ENCODE measurements around the gene KIAA0753.
"Not testable (repeated sequence)": the region's sequence is repeated elsewhere in the genome, so short reads cannot be mapped to it uniquely, and the experiment has no call there.

Gene KIAA0753

GRCh38 chr17:6660101-6660500, 19.6 kb upstream of the KIAA0753 start:
- Histone ChIP-seq H4K12ac (ENCODE audit: low read depth, low read length) (no peak overlapping the region), H3K9me3 (ENCODE audit: insufficient read depth, low read depth, low read length) (no peaks in the 10 kb centered on the region), H3K27ac (ENCODE audit: low read depth, low read length) (no peak overlapping the region), H2BK120ac (ENCODE audit: insufficient read depth, low read length, poor library complexity) (no peak overlapping the region), H3K4ac (ENCODE audit: low read depth, low read length) (no peak overlapping the region), H4K91ac (ENCODE audit: low read depth, low read length) (no peak overlapping the region), H4K8ac (ENCODE audit: low read depth, low read length) (no peak overlapping the region), H3K4me3 (ENCODE audit: low read depth, low read length) (no peak overlapping the region), H3K79me2 (ENCODE audit: control insufficient read depth, insufficient read depth, low read length, poor library complexity) (no peaks in the 10 kb centered on the region), H3K9ac (ENCODE audit: low read length) (no peak overlapping the region), H2AFZ (ENCODE audit: insufficient read depth, low read length, poor library complexity) (no peak overlapping the region), H3K4me2 (ENCODE audit: low read length) (no peak overlapping the region), H3K27me3 (ENCODE audit: insufficient read depth, low read length) (peaks cover 9% of the 10 kb centered on the region), H3K14ac (ENCODE audit: low read length) (no peak overlapping the region), H2AK5ac (ENCODE audit: low read length) (no peak overlapping the region), H3K23ac (ENCODE audit: low read length) (no peak overlapping the region), H3K18ac (ENCODE audit: low read length) (no peak overlapping the region), H2BK12ac (ENCODE audit: low read length) (no peak overlapping the region), H3K79me1 (ENCODE audit: low read length) (no peaks in the 10 kb centered on the region), H3K4me1 (ENCODE audit: control insufficient read depth in 1 of 2, insufficient read depth in 2 of 2, low read length in 2 of 2) (peaks cover 4% of the 10 kb centered on the region in 2 experiments), H2BK5ac (ENCODE audit: low read depth, low read length, poor library complexity) (no peak overlapping the region), H3K36me3 (ENCODE audit: control insufficient read depth in 1 of 2, insufficient read depth in 2 of 2, low read length in 2 of 2) (no peaks in the 10 kb centered on the region)
- DNase-seq, result no peak
- no CpG with 5 or more reads among the region's 9 CpGs for WGBS (ENCODE audit: extremely low coverage, insufficient coverage, insufficient read length)

- H3K9ac ChIP-seq (ENCODE audit: low read length); H3K79me2 ChIP-seq (ENCODE audit: control insufficient read depth, insufficient read depth, low read length, poor library complexity); H3K4me3 ChIP-seq (ENCODE audit: low read depth, low read length); H3K4me2 ChIP-seq (ENCODE audit: low read length); H3K14ac ChIP-seq (ENCODE audit: low read length); H2AK5ac ChIP-seq (ENCODE audit: low read length); H3K23ac ChIP-seq (ENCODE audit: low read length); H3K18ac ChIP-seq (ENCODE audit: low read length); H4K8ac ChIP-seq (ENCODE audit: low read depth, low read length); DNase-seq; H3K4ac ChIP-seq (ENCODE audit: low read depth, low read length); H2BK12ac ChIP-seq (ENCODE audit: low read length); H2BK120ac ChIP-seq (ENCODE audit: insufficient read depth, low read length, poor library complexity); H2AFZ ChIP-seq (ENCODE audit: insufficient read depth, low read length, poor library complexity); H3K79me1 ChIP-seq (ENCODE audit: low read length); H2BK5ac ChIP-seq (ENCODE audit: low read depth, low read length, poor library complexity); H3K36me3 ChIP-seq (ENCODE audit: control insufficient read depth in 1 of 2, insufficient read depth in 2 of 2, low read length in 2 of 2); H3K27ac ChIP-seq (ENCODE audit: low read depth, low read length); H4K91ac ChIP-seq (ENCODE audit: low read depth, low read length); H3K9me3 ChIP-seq (ENCODE audit: insufficient read depth, low read depth, low read length); H4K12ac ChIP-seq (ENCODE audit: low read depth, low read length): not testable (repeated sequence)
- peaks cover 17% of the 10 kb centered on the region for H3K27me3 ChIP-seq (ENCODE audit: insufficient read depth, low read length)
- H3K4me1 ChIP-seq (ENCODE audit: control insufficient read depth in 1 of 2, insufficient read depth in 2 of 2, low read length in 2 of 2), result peaks cover 6 to 11% of the 10 kb centered on the region in 2 experiments
- no CpG with 5 or more reads among the region's 5 CpGs for WGBS (ENCODE audit: extremely low coverage, insufficient coverage, insufficient read length)
These were observed 17.9 kb upstream of the KIAA0753 start for GRCh38 chr17:6658411-6658810.

- H2BK12ac ChIP-seq (ENCODE audit: low read length), result no peak overlapping the region
These were observed 17.2 kb upstream of the KIAA0753 start for GRCh38 chr17:6657633-6658287.

GRCh38 chr17:6656797-6657632, 16.5 kb upstream of the KIAA0753 start:
- not testable (repeated sequence) for H3K23ac ChIP-seq (ENCODE audit: low read length); H3K9ac ChIP-seq (ENCODE audit: low read length); H2AK5ac ChIP-seq (ENCODE audit: low read length); H3K27ac ChIP-seq (ENCODE audit: low read depth, low read length); H3K9me3 ChIP-seq (ENCODE audit: insufficient read depth, low read depth, low read length); H3K79me1 ChIP-seq (ENCODE audit: low read length); H3K79me2 ChIP-seq (ENCODE audit: control insufficient read depth, insufficient read depth, low read length, poor library complexity); H3K4ac ChIP-seq (ENCODE audit: low read depth, low read length); DNase-seq; H3K14ac ChIP-seq (ENCODE audit: low read length); H4K91ac ChIP-seq (ENCODE audit: low read depth, low read length); H2BK120ac ChIP-seq (ENCODE audit: insufficient read depth, low read length, poor library complexity); H2BK5ac ChIP-seq (ENCODE audit: low read depth, low read length, poor library complexity); H4K12ac ChIP-seq (ENCODE audit: low read depth, low read length); H3K18ac ChIP-seq (ENCODE audit: low read length); H2BK12ac ChIP-seq (ENCODE audit: low read length); H3K36me3 ChIP-seq (ENCODE audit: control insufficient read depth in 1 of 2, insufficient read depth in 2 of 2, low read length in 2 of 2)
- Histone ChIP-seq H3K4me2 (ENCODE audit: low read length) (peak overlapping the region; percentile 46), H3K4me3 (ENCODE audit: low read depth, low read length) (peak overlapping the region; percentile 60), H3K4me1 (ENCODE audit: control insufficient read depth in 1 of 2, insufficient read depth in 2 of 2, low read length in 2 of 2) (peaks cover 8 to 15% of the 10 kb centered on the region in 2 experiments), H3K27me3 (ENCODE audit: insufficient read depth, low read length) (peaks cover 17% of the 10 kb centered on the region), H2AFZ (ENCODE audit: insufficient read depth, low read length, poor library complexity) (peak overlapping the region; percentile 50), H4K8ac (ENCODE audit: low read depth, low read length) (peak overlapping the region; percentile 15)
- no CpG with 5 or more reads among the region's 55 CpGs for WGBS (ENCODE audit: extremely low coverage, insufficient coverage, insufficient read length)

More at GRCh38 chr17:6657633-6658287, 17.2 kb upstream of the KIAA0753 start:
- no peak overlapping the region for H4K91ac ChIP-seq (ENCODE audit: low read depth, low read length)
- peak overlapping the region; percentile 46 for H3K4me2 ChIP-seq (ENCODE audit: low read length)
- H3K79me2 ChIP-seq (ENCODE audit: control insufficient read depth, insufficient read depth, low read length, poor library complexity), result no peaks in the 10 kb centered on the region
- H3K14ac ChIP-seq (ENCODE audit: low read length), result no peak overlapping the region
- H2AFZ ChIP-seq (ENCODE audit: insufficient read depth, low read length, poor library complexity), result peak overlapping the region; percentile 50
- no CpG with 5 or more reads among the region's 18 CpGs for WGBS (ENCODE audit: extremely low coverage, insufficient coverage, insufficient read length)
- no peak overlapping the region for H2AK5ac ChIP-seq (ENCODE audit: low read length)
- no peak overlapping the region for H3K4ac ChIP-seq (ENCODE audit: low read depth, low read length)
- no peak overlapping the region for H3K27ac ChIP-seq (ENCODE audit: low read depth, low read length)
- no peaks in the 10 kb centered on the region for H3K79me1 ChIP-seq (ENCODE audit: low read length)
- H4K8ac ChIP-seq (ENCODE audit: low read depth, low read length), result peak overlapping the region; percentile 15
- H2BK120ac ChIP-seq (ENCODE audit: insufficient read depth, low read length, poor library complexity), result no peak overlapping the region
- no peak overlapping the region for H3K23ac ChIP-seq (ENCODE audit: low read length)
- peaks cover 2% of the 10 kb centered on the region for H3K9me3 ChIP-seq (ENCODE audit: insufficient read depth, low read depth, low read length)
- H3K9ac ChIP-seq (ENCODE audit: low read length), result no peak overlapping the region
- H4K12ac ChIP-seq (ENCODE audit: low read depth, low read length), result no peak overlapping the region
- no peak overlapping the region for H3K18ac ChIP-seq (ENCODE audit: low read length)
- peaks cover 17% of the 10 kb centered on the region for H3K27me3 ChIP-seq (ENCODE audit: insufficient read depth, low read length)
- DNase-seq, result no peak
- peaks cover 6 to 11% of the 10 kb centered on the region in 2 experiments for H3K4me1 ChIP-seq (ENCODE audit: control insufficient read depth in 1 of 2, insufficient read depth in 2 of 2, low read length in 2 of 2)
- no peak overlapping the region for H2BK5ac ChIP-seq (ENCODE audit: low read depth, low read length, poor library complexity)
- H3K36me3 ChIP-seq (ENCODE audit: control insufficient read depth in 1 of 2, insufficient read depth in 2 of 2, low read length in 2 of 2), result no peaks in the 10 kb centered on the region
- no peak overlapping the region for H3K4me3 ChIP-seq (ENCODE audit: low read depth, low read length)
